ENCODE data around the gene SAV1.
"Not testable (repeated sequence)": the region's sequence is repeated elsewhere in the genome, so short reads cannot be mapped to it uniquely, and the experiment has no call there.

SAV1 gene

GRCh38 chr14:50677527-50678063 lies 9.5 kb upstream of the SAV1 start:
- Histone ChIP-seq H3K4me1 (ENCODE audit: control insufficient read depth, insufficient read depth, low read length) (no peaks in the 10 kb centered on the region), H3K9ac (ENCODE audit: low read depth, low read length) (no peak overlapping the region), H3K36me3 (ENCODE audit: control insufficient read depth, insufficient read depth, low read length) (no peaks in the 10 kb centered on the region), H3K4me3 (ENCODE audit: low read depth, low read length) (no peak overlapping the region), H3K27me3 (ENCODE audit: control insufficient read depth, insufficient read depth, low read length) (no peaks in the 10 kb centered on the region), H3K9me3 (ENCODE audit: control insufficient read depth, insufficient read depth, low read length) (no peaks in the 10 kb centered on the region)

GRCh38 chr14:50676814-50677516 lies 8.9 kb upstream of the SAV1 start:
- no peaks in the 10 kb centered on the region for H3K4me1 ChIP-seq (ENCODE audit: control insufficient read depth, insufficient read depth, low read length)
- H3K4me3 ChIP-seq (ENCODE audit: low read depth, low read length), result no peak overlapping the region
- H3K9ac ChIP-seq (ENCODE audit: low read depth, low read length), result no peak overlapping the region

GRCh38 chr14:50675597-50675996 lies 7.5 kb upstream of the SAV1 start:
- Histone ChIP-seq H3K27me3 (ENCODE audit: control insufficient read depth, insufficient read depth, low read length) (no peaks in the 10 kb centered on the region), H3K9ac (ENCODE audit: low read depth, low read length) (no peak overlapping the region)

More at GRCh38 chr14:50676814-50677516, 8.9 kb upstream of the SAV1 start:
- Histone ChIP-seq H3K36me3 (ENCODE audit: control insufficient read depth, insufficient read depth, low read length) (no peaks in the 10 kb centered on the region), H3K9me3 (ENCODE audit: control insufficient read depth, insufficient read depth, low read length) (no peaks in the 10 kb centered on the region), H3K27me3 (ENCODE audit: control insufficient read depth, insufficient read depth, low read length) (no peaks in the 10 kb centered on the region)

GRCh38 chr14:50670866-50671256 lies 2.8 kb upstream of the SAV1 start:
- H3K9ac ChIP-seq (ENCODE audit: low read depth, low read length), result no peak overlapping the region
- H3K27me3 ChIP-seq (ENCODE audit: control insufficient read depth, insufficient read depth, low read length), result no peaks in the 10 kb centered on the region
- H3K4me1 ChIP-seq (ENCODE audit: control insufficient read depth, insufficient read depth, low read length), result peaks cover 13% of the 10 kb centered on the region
- H3K36me3 ChIP-seq (ENCODE audit: control insufficient read depth, insufficient read depth, low read length), result no peaks in the 10 kb centered on the region
- no peak overlapping the region for H3K4me3 ChIP-seq (ENCODE audit: low read depth, low read length)
- no peaks in the 10 kb centered on the region for H3K9me3 ChIP-seq (ENCODE audit: control insufficient read depth, insufficient read depth, low read length)

More at GRCh38 chr14:50675597-50675996, 7.5 kb upstream of the SAV1 start:
- H3K9me3 ChIP-seq (ENCODE audit: control insufficient read depth, insufficient read depth, low read length), result no peaks in the 10 kb centered on the region
- H3K4me1 ChIP-seq (ENCODE audit: control insufficient read depth, insufficient read depth, low read length), result no peaks in the 10 kb centered on the region
- H3K36me3 ChIP-seq (ENCODE audit: control insufficient read depth, insufficient read depth, low read length), result no peaks in the 10 kb centered on the region
- H3K4me3 ChIP-seq (ENCODE audit: low read depth, low read length), result no peak overlapping the region

GRCh38 chr14:50670196-50670865 lies 2.2 kb upstream of the SAV1 start:
- H3K4me3 ChIP-seq (ENCODE audit: low read depth, low read length), result peak overlapping the region; percentile 23
- no peak overlapping the region for H3K9ac ChIP-seq (ENCODE audit: low read depth, low read length)

GRCh38 chr14:50669441-50669986 lies 1.4 kb upstream of the SAV1 start:
- Histone ChIP-seq H3K9ac (ENCODE audit: low read depth, low read length) (peak overlapping the region; percentile 27), H3K27me3 (ENCODE audit: control insufficient read depth, insufficient read depth, low read length) (no peaks in the 10 kb centered on the region), H3K9me3 (ENCODE audit: control insufficient read depth, insufficient read depth, low read length) (no peaks in the 10 kb centered on the region), H3K4me3 (ENCODE audit: low read depth, low read length) (peak overlapping the region; percentile 23), H3K36me3 (ENCODE audit: control insufficient read depth, insufficient read depth, low read length) (no peaks in the 10 kb centered on the region), H3K4me1 (ENCODE audit: control insufficient read depth, insufficient read depth, low read length) (peaks cover 15% of the 10 kb centered on the region)

More at GRCh38 chr14:50670196-50670865, 2.2 kb upstream of the SAV1 start:
- Histone ChIP-seq H3K4me1 (ENCODE audit: control insufficient read depth, insufficient read depth, low read length) (peaks cover 15% of the 10 kb centered on the region), H3K27me3 (ENCODE audit: control insufficient read depth, insufficient read depth, low read length) (no peaks in the 10 kb centered on the region), H3K36me3 (ENCODE audit: control insufficient read depth, insufficient read depth, low read length) (no peaks in the 10 kb centered on the region), H3K9me3 (ENCODE audit: control insufficient read depth, insufficient read depth, low read length) (no peaks in the 10 kb centered on the region)

- Histone ChIP-seq H3K36me3 (ENCODE audit: control insufficient read depth, insufficient read depth, low read length) (no peaks in the 10 kb centered on the region), H3K4me1 (ENCODE audit: control insufficient read depth, insufficient read depth, low read length) (peaks cover 15% of the 10 kb centered on the region), H3K9me3 (ENCODE audit: control insufficient read depth, insufficient read depth, low read length) (no peaks in the 10 kb centered on the region), H3K4me3 (ENCODE audit: low read depth, low read length) (peak overlapping the region; percentile 58), H3K27me3 (ENCODE audit: control insufficient read depth, insufficient read depth, low read length) (no peaks in the 10 kb centered on the region), H3K9ac (ENCODE audit: low read depth, low read length) (no peak overlapping the region)
Observed at GRCh38 chr14:50668826-50669143, 679 bp upstream of the SAV1 start.

- H3K4me3 ChIP-seq (ENCODE audit: low read depth, low read length), result peak overlapping the region; percentile 58
- no peaks in the 10 kb centered on the region for H3K36me3 ChIP-seq (ENCODE audit: control insufficient read depth, insufficient read depth, low read length)
- H3K9ac ChIP-seq (ENCODE audit: low read depth, low read length), result peak overlapping the region; percentile 18
- H3K27me3 ChIP-seq (ENCODE audit: control insufficient read depth, insufficient read depth, low read length), result no peaks in the 10 kb centered on the region
- H3K4me1 ChIP-seq (ENCODE audit: control insufficient read depth, insufficient read depth, low read length), result peaks cover 15% of the 10 kb centered on the region
- no peaks in the 10 kb centered on the region for H3K9me3 ChIP-seq (ENCODE audit: control insufficient read depth, insufficient read depth, low read length)
Observed at GRCh38 chr14:50667684-50667995, 466 bp downstream of the SAV1 start.

GRCh38 chr14:50666772-50667683 lies 1.1 kb downstream of the SAV1 start:
- no peaks in the 10 kb centered on the region for H3K27me3 ChIP-seq (ENCODE audit: control insufficient read depth, insufficient read depth, low read length)
- no peaks in the 10 kb centered on the region for H3K9me3 ChIP-seq (ENCODE audit: control insufficient read depth, insufficient read depth, low read length)
- H3K4me3 ChIP-seq (ENCODE audit: low read depth, low read length), result peak overlapping the region; percentile 58
- H3K36me3 ChIP-seq (ENCODE audit: control insufficient read depth, insufficient read depth, low read length), result no peaks in the 10 kb centered on the region
- peak overlapping the region; percentile 18 for H3K9ac ChIP-seq (ENCODE audit: low read depth, low read length)
- peaks cover 15% of the 10 kb centered on the region for H3K4me1 ChIP-seq (ENCODE audit: control insufficient read depth, insufficient read depth, low read length)

- H3K4me3 ChIP-seq (ENCODE audit: low read depth, low read length); H3K27me3 ChIP-seq (ENCODE audit: control insufficient read depth, insufficient read depth, low read length); H3K9ac ChIP-seq (ENCODE audit: low read depth, low read length); H3K36me3 ChIP-seq (ENCODE audit: control insufficient read depth, insufficient read depth, low read length); H3K9me3 ChIP-seq (ENCODE audit: control insufficient read depth, insufficient read depth, low read length): not testable (repeated sequence)
- peaks cover 15% of the 10 kb centered on the region for H3K4me1 ChIP-seq (ENCODE audit: control insufficient read depth, insufficient read depth, low read length)
Observed at GRCh38 chr14:50665300-50665699, 2.8 kb downstream of the SAV1 start.

GRCh38 chr14:50664579-50664978 lies 3.5 kb downstream of the SAV1 start:
- not testable (repeated sequence) for H3K4me3 ChIP-seq (ENCODE audit: low read depth, low read length); H3K9me3 ChIP-seq (ENCODE audit: control insufficient read depth, insufficient read depth, low read length); H3K9ac ChIP-seq (ENCODE audit: low read depth, low read length); H3K4me1 ChIP-seq (ENCODE audit: control insufficient read depth, insufficient read depth, low read length); H3K27me3 ChIP-seq (ENCODE audit: control insufficient read depth, insufficient read depth, low read length); H3K36me3 ChIP-seq (ENCODE audit: control insufficient read depth, insufficient read depth, low read length)

All from iPS-15b (cell line).